ENCODE data around the gene TTC27. TPM values are rescaled to one million over a fixed set of nuclear protein-coding genes. Genes with fewer than 3 reads are reported as not detected.

TTC27 gene
- total RNA-seq, 2 experiments from 2014 or later, result 25.3 to 27.7 TPM

DNA sequence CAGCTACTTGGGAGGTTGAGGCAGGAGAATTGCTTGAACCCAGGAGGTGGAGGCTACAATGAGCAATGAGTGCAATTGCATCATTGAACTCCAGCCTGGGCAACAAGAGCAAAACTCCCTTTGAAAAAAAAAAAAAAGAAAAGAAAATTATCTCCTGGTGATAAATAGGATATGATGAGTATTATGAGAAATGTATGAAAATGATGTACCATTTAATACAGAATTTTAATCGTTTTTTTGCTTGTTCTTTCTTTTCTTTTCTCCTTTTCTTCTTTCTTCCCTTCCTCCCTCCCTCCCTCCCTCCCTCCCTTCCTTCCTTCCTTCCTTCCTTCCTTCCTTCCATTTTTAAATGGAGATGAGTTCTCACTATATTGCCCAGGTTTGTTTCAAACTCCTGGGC is 40.4 kb downstream of the TTC27 start:
- no peak overlapping the region for H3K4me2 ChIP-seq (ENCODE audit: low read length)
- ChIA-PET CTCF (ENCODE audit: unreplicated experiment) (no interaction called here), POLR2A (interaction anchor here (0.7 kb wide), 1 partner anchor 471 kb away, joined by 3 read pairs; no protein-coding TSS in a partner anchor)
- no peaks in the 10 kb centered on the region for H3K9me2 ChIP-seq (ENCODE audit: insufficient read depth, low read length)
- H2AFZ ChIP-seq (ENCODE audit: low read length), result no peak overlapping the region
- no peak for TF ChIP-seq EZH2phosphoT487 (IDR thresholded peaks at IDR 0.05; ENCODE audit: borderline replicate concordance, low read depth, low read length)
- H3K9me3 ChIP-seq (ENCODE audit: low read length), result no peaks in the 10 kb centered on the region
- intact Hi-C loops (cut with micrococcal nuclease; ENCODE audit: unreplicated experiment), result no loop called here
- H3K27ac ChIP-seq (ENCODE audit: low read depth, low read length, poor library complexity, severe bottlenecking), result no peak overlapping the region
- no TSS peak for BruUV-seq (replicated peaks)
- no peaks in the 10 kb centered on the region for H3K4me1 ChIP-seq (ENCODE audit: insufficient read depth, low read length, poor library complexity, severe bottlenecking)
- no peaks in the 10 kb centered on the region for H3K79me2 ChIP-seq (ENCODE audit: insufficient read depth, low read depth, low read length)
- peaks cover 68% of the 10 kb centered on the region for H3K36me3 ChIP-seq (ENCODE audit: insufficient read depth, low read length)
- DNase-seq (ENCODE audit: low spot score), result no peak
- no peak overlapping the region for H3K4me3 ChIP-seq (ENCODE audit: low read depth, low read length, poor library complexity, severe bottlenecking)
- H4K20me1 ChIP-seq (ENCODE audit: insufficient read depth, low read length), result no peaks in the 10 kb centered on the region

DNA sequence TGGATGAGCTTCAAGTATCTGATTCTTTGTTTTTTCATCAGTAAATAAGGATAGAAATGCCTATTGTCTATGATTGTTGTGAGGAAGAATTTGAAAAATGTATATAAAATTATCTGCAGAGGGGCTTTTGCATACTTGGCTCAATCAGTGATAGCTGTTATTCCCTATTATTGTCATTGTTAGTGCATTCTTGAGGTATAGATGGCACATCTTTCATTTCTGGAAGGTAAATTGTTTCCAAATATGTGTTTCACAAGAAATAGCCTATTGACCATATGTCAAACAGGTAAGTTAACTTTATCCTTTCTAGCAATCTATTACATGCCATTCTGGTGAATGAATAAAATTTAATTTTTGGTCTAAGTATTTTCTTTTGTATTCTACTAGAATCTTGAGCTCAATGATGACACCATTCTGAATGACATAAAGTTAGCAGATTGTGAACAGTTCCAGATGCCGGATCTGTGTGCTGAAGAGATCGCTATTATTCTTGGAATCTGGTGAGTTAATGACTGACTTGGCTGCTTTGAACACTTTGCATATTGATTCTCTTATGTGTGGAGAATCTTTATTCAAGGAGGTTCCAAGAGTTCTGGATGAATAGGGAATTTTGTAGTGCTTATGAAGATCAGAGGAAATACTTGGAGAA is 44.2 kb downstream of the TTC27 start:
- peaks cover 71% of the 10 kb centered on the region for H3K36me3 ChIP-seq (ENCODE audit: insufficient read depth, low read length)
- H3K79me2 ChIP-seq (ENCODE audit: insufficient read depth, low read depth, low read length), result no peaks in the 10 kb centered on the region
- H2AFZ ChIP-seq (ENCODE audit: low read length), result no peak overlapping the region
- no peaks in the 10 kb centered on the region for H3K9me2 ChIP-seq (ENCODE audit: insufficient read depth, low read length)
- no peak for TF ChIP-seq EZH2phosphoT487 (IDR thresholded peaks at IDR 0.05; ENCODE audit: borderline replicate concordance, low read depth, low read length)
- TF ChIP-seq, protein P1, sequence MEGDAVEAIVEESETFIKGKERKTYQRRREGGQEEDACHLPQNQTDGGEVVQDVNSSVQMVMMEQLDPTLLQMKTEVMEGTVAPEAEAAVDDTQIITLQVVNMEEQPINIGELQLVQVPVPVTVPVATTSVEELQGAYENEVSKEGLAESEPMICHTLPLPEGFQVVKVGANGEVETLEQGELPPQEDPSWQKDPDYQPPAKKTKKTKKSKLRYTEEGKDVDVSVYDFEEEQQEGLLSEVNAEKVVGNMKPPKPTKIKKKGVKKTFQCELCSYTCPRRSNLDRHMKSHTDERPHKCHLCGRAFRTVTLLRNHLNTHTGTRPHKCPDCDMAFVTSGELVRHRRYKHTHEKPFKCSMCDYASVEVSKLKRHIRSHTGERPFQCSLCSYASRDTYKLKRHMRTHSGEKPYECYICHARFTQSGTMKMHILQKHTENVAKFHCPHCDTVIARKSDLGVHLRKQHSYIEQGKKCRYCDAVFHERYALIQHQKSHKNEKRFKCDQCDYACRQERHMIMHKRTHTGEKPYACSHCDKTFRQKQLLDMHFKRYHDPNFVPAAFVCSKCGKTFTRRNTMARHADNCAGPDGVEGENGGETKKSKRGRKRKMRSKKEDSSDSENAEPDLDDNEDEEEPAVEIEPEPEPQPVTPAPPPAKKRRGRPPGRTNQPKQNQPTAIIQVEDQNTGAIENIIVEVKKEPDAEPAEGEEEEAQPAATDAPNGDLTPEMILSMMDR (conservative IDR thresholded peaks at IDR 0.05; ENCODE audit: low read length), result no peak
- no peak overlapping the region for H3K27ac ChIP-seq (ENCODE audit: low read depth, low read length, poor library complexity, severe bottlenecking)
- no peaks in the 10 kb centered on the region for H4K20me1 ChIP-seq (ENCODE audit: insufficient read depth, low read length)
- no peaks in the 10 kb centered on the region for H3K9me3 ChIP-seq (ENCODE audit: low read length)
- no peak for DNase-seq (ENCODE audit: low spot score)
- CTCF ChIA-PET (ENCODE audit: unreplicated experiment), result no interaction called here
- no peak overlapping the region for H3K4me2 ChIP-seq (ENCODE audit: low read length)
- intact Hi-C loops (cut with micrococcal nuclease; ENCODE audit: unreplicated experiment), result no loop called here
- POLR2A ChIA-PET, result interaction anchor here (1.2 to 1.6 kb wide), 3 partner anchors 10 to 30 kb away, joined by 4 to 5 read pairs (median 4); no protein-coding TSS in a partner anchor
- H3K4me3 ChIP-seq (ENCODE audit: low read depth, low read length, poor library complexity, severe bottlenecking), result no peak overlapping the region
- H3K4me1 ChIP-seq (ENCODE audit: insufficient read depth, low read length, poor library complexity, severe bottlenecking), result no peaks in the 10 kb centered on the region
- no TSS peak for BruUV-seq (replicated peaks)

DNA sequence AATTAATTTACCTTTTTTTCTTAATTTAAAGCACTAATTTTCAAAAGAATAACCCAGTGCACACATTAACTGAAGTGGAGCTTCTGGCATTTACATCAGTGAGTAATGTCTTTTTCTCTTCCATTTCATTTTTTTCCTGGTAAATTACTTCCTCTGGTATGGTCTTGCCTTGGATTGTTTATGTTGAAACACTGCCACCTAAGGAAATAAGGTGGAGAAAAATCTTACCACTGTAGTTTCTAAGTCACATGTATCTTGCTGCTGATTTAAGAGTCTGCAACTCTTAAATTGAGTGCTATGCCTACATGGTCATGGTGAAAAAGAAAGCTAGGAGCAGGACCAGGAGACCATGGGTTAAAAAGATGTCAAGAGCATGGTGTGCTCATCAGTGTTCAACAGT is 51.0 kb downstream of the TTC27 start:
- DNase-seq (ENCODE audit: low spot score), result no peak
- H3K4me2 ChIP-seq (ENCODE audit: low read length), result no peak overlapping the region
- H3K9me3 ChIP-seq (ENCODE audit: low read length), result no peaks in the 10 kb centered on the region
- ChIA-PET POLR2A (interaction anchor here (0.7 to 1.1 kb wide), 2 partner anchors 13 to 199 kb away, joined by 3 to 5 read pairs; no protein-coding TSS in a partner anchor), CTCF (ENCODE audit: unreplicated experiment) (no interaction called here)
- intact Hi-C loops (cut with micrococcal nuclease; ENCODE audit: unreplicated experiment), result no loop called here
- peaks cover 59% of the 10 kb centered on the region for H3K36me3 ChIP-seq (ENCODE audit: insufficient read depth, low read length)
- no peak overlapping the region for H2AFZ ChIP-seq (ENCODE audit: low read length)
- no peaks in the 10 kb centered on the region for H3K79me2 ChIP-seq (ENCODE audit: insufficient read depth, low read depth, low read length)
- no peaks in the 10 kb centered on the region for H3K4me1 ChIP-seq (ENCODE audit: insufficient read depth, low read length, poor library complexity, severe bottlenecking)
- no peak overlapping the region for H3K4me3 ChIP-seq (ENCODE audit: low read depth, low read length, poor library complexity, severe bottlenecking)
- H3K9me2 ChIP-seq (ENCODE audit: insufficient read depth, low read length), result no peaks in the 10 kb centered on the region
- TF ChIP-seq, protein P1 (conservative IDR thresholded peaks at IDR 0.05; ENCODE audit: low read length), result no peak
- TF ChIP-seq EZH2phosphoT487 (IDR thresholded peaks at IDR 0.05; ENCODE audit: borderline replicate concordance, low read depth, low read length), result no peak
- no peak overlapping the region for H3K27ac ChIP-seq (ENCODE audit: low read depth, low read length, poor library complexity, severe bottlenecking)
- no peaks in the 10 kb centered on the region for H4K20me1 ChIP-seq (ENCODE audit: insufficient read depth, low read length)
- BruUV-seq (replicated peaks), result no TSS peak

All from OCI-LY7 (cell line).